Hematopoietic multipotent progenitor cell treated with erythropoietin and hydrocortisone succinate and interleukin-3 and kit ligand, for 8 days (in vitro differentiated cells): ENCODE data around the gene DDR1.
A peak's percentile ranks its signal among the peaks of the same experiment; 100 is the strongest.
"Not testable (repeated sequence)": the region's sequence is repeated elsewhere in the genome, so short reads cannot be mapped to it uniquely, and the experiment has no call there.

Experiments used
- DNase-seq: peaks from one replicate; pipeline ENCODE4 v3.0.0-alpha.2; 2015

The DDR1 gene

GRCh38 chr6:30922447-30922852, 38.1 kb downstream of the DDR1 start:
- no peak for DNase-seq

- not testable (repeated sequence) for DNase-seq
Observed at GRCh38 chr6:30924040-30924627, 39.8 kb downstream of the DDR1 start.

- DNase-seq: no peak
Observed at GRCh38 chr6:30926644-30927043, 42.3 kb downstream of the DDR1 start.

- DNase-seq: not testable (repeated sequence)
Observed at GRCh38 chr6:30927080-30927479, 42.8 kb downstream of the DDR1 start.

GRCh38 chr6:30928677-30929076, 44.4 kb downstream of the DDR1 start:
- no peak for DNase-seq

- no peak for DNase-seq
Observed at GRCh38 chr6:30930506-30930905, 46.2 kb downstream of the DDR1 start.

- no peak for DNase-seq
Observed at GRCh38 chr6:30931272-30931671, 47.0 kb downstream of the DDR1 start.

GRCh38 chr6:30931969-30932645, 47.8 kb downstream of the DDR1 start, which contains the start of gene SFTA2:
SFTA2 (minus strand) TSS chr6:30932170; CDS start chr6:30932096, 74 bp downstream.
- DNase-seq: no peak

- no peak for DNase-seq
Observed at GRCh38 chr6:30932665-30933365, 48.5 kb downstream of the DDR1 start.

GRCh38 chr6:30935018-30935417, 50.7 kb downstream of the DDR1 start:
- DNase-seq: no peak

- DNase-seq: no peak
Observed at GRCh38 chr6:30937265-30937664, 52.9 kb downstream of the DDR1 start.

- DNase-seq: no peak
Observed at GRCh38 chr6:30938730-30939129, 54.4 kb downstream of the DDR1 start.

- DNase-seq: no peak
Observed at GRCh38 chr6:30939473-30939872, 55.2 kb downstream of the DDR1 start.

- no peak for DNase-seq
Observed at GRCh38 chr6:30940361-30940986, 56.2 kb downstream of the DDR1 start, which contains the start of gene MUCL3. MUCL3 (plus strand) TSS chr6:30940973; CDS start chr6:30941000, 27 bp downstream.

GRCh38 chr6:30942338-30943060, 58.2 kb downstream of the DDR1 start:
- DNase-seq: peak; percentile 12

GRCh38 chr6:30944051-30944450, 59.7 kb downstream of the DDR1 start:
- no peak for DNase-seq

GRCh38 chr6:30945281-30945680, 61.0 kb downstream of the DDR1 start:
- DNase-seq: no peak

- no peak for DNase-seq
Observed at GRCh38 chr6:30947231-30947630, 62.9 kb downstream of the DDR1 start.

GRCh38 chr6:30948811-30949210, 64.5 kb downstream of the DDR1 start:
- DNase-seq: no peak
